BLaER1 treated with 17β-estradiol and CSF1 and Interleukin-3, amounts not matched to agents 10 nM and 100 nM (cell line): Measurements from ENCODE around the gene CRYAB.

Source experiments
- H3K27ac ChIP-seq, 11 experiments: shearing (Covaris generic); formaldehyde crosslinking; 2 replicates each; pipeline ENCODE4 v1.8.1; 2022
- H3K27me3 ChIP-seq, 11 experiments: shearing (Covaris generic); formaldehyde crosslinking; 2 replicates each; pipeline ENCODE4 v1.8.1; 2022
- H3K36me3 ChIP-seq, 11 experiments: shearing (Covaris generic); formaldehyde crosslinking; 2 replicates each; pipeline ENCODE4 v1.8.1; 2022
- H3K4me1 ChIP-seq, 10 experiments: shearing (Covaris generic); formaldehyde crosslinking; 2 replicates each; pipeline ENCODE4 v1.8.1; 2022
- H3K4me2 ChIP-seq, 11 experiments: shearing (Covaris generic); formaldehyde crosslinking; 2 replicates each; pipeline ENCODE4 v1.8.1; 2022
- H3K4me3 ChIP-seq, 10 experiments: shearing (Covaris generic); formaldehyde crosslinking; 2 replicates each; pipeline ENCODE4 v1.8.1; 2022
- H3K9ac ChIP-seq, 11 experiments: shearing (Covaris generic); formaldehyde crosslinking; 2 replicates each; pipeline ENCODE4 v1.8.1; 2022
- H3K9me3 ChIP-seq, 11 experiments: shearing (Covaris generic); formaldehyde crosslinking; replicated peaks in 1 of 11; 2 replicates each; pipeline ENCODE4 v1.8.1; 2022
- H4K20me1 ChIP-seq, 11 experiments: shearing (Covaris generic); formaldehyde crosslinking; 2 replicates each; pipeline ENCODE4 v1.8.1; 2022
- Cebpa-rat ChIP-seq, 11 experiments: shearing (Covaris generic); IDR thresholded peaks; 2 replicates each; pipeline ENCODE4 v1.8.1; 2022

The CRYAB gene

DNA sequence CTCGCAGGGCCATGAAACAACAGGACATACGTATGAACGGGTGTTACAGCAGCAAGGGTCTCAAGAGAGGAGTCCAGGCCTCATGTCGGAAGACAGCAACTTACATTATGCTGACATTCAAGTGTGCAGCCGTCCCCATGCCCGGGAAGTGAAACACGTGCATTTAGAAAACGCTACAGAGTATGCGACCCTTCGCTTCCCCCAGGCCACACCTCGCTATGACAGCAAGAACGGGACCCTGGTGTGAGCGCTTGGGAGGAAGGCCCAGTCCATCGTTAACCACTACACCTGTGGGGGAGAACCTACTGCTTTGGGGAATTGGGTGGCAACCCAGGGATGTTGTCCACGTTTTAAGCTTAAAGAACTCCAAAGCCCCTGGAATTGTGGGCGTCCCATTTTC is 14.4 kb upstream of the CRYAB start:
- H3K9ac ChIP-seq: peak overlapping the region in 5 of 11 experiments; percentile 70 to 81 (median 75); a peak in 7 of 22 replicates
- H3K4me3 ChIP-seq: peak overlapping the region in 6 of 10 experiments; percentile 50 to 70 (median 58); a peak in 8 of 20 replicates
- TF ChIP-seq Cebpa-rat (IDR thresholded peaks at IDR 0.05): no peak
- H3K9me3 ChIP-seq: no peaks in the 10 kb centered on the region
- no peaks in the 10 kb centered on the region for H3K36me3 ChIP-seq
- H3K27me3 ChIP-seq: no peaks in the 10 kb centered on the region
- H3K27ac ChIP-seq: peak overlapping the region in 9 of 11 experiments; percentile 74 to 86 (median 77); a peak in 17 of 22 replicates
- H4K20me1 ChIP-seq: no peaks in the 10 kb centered on the region
- peak overlapping the region; percentile 66 to 87 (median 81) for H3K4me2 ChIP-seq
- H3K4me1 ChIP-seq: peaks cover 19 to 43% (median 30%) of the 10 kb centered on the region in 10 experiments

DNA sequence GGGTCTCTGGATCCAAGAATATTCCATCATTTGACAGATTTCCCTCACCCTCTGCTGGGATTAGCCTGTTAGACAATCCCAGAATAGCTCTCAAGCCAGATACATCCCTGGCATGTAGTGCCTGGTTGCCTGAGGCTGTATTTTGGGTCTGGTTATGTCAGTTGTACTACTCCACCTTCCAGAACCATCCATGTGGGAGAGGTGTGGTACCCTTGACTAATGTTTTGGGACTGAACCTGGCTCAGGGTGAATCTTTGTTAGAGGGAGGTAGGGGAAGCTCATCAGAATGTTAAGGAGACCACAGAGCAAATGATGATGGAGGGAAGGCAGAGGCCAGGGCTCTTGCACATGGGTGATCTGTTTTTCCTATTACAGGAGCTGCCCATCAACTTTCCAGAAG is 12.4 kb upstream of the CRYAB start:
- H3K9ac ChIP-seq: no peak overlapping the region

DNA sequence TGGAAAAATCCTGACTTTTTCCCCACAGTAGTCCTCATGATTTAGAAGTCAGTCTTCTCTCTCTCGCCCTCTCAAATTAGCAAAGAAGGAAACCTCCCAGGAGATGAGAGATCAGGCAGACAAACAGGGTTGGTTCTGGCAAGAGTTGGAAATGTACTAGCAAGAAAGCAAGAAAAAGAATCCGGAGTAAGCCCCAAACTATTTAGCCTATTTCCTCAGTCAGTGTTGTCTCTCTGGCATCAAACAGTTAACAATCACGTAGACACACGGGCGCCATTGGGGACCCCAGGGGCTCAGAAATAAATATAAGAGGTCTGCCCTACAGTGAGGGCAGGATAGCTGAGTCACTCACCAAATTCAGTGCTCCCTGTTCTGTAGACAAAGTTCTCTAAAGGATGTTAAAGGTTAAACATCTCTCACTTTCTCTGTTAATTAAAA is 11.8 kb upstream of the CRYAB start:
- Histone ChIP-seq H3K9me3 (no peaks in the 10 kb centered on the region), H3K9ac (no peak overlapping the region), H3K36me3 (no peaks in the 10 kb centered on the region), H3K4me2 (peak overlapping the region in 7 of 11 experiments; percentile 2 to 68 (median 47); a peak in 10 of 22 replicates), H3K4me3 (no peak overlapping the region), H3K27me3 (no peaks in the 10 kb centered on the region), H3K27ac (peak overlapping the region in 3 of 11 experiments; percentile 24 to 46 (median 31); a peak in 5 of 22 replicates), H3K4me1 (peaks cover 29 to 50% (median 33%) of the 10 kb centered on the region in 10 experiments), H4K20me1 (no peaks in the 10 kb centered on the region)
- no peak for TF ChIP-seq Cebpa-rat (IDR thresholded peaks at IDR 0.05)

More for the DNA sequence above, 12.4 kb upstream of the CRYAB start:
- Histone ChIP-seq H3K4me3 (no peak overlapping the region), H4K20me1 (no peaks in the 10 kb centered on the region), H3K4me2 (peak overlapping the region in 3 of 11 experiments; percentile 47 to 68 (median 55); a peak in 5 of 22 replicates), H3K27ac (peak overlapping the region in 1 of 11 experiments; percentile 31; a peak in 1 of 22 replicates), H3K36me3 (no peaks in the 10 kb centered on the region), H3K4me1 (peaks cover 23 to 45% (median 31%) of the 10 kb centered on the region in 10 experiments), H3K9me3 (no peaks in the 10 kb centered on the region), H3K27me3 (no peaks in the 10 kb centered on the region)
- TF ChIP-seq Cebpa-rat (IDR thresholded peaks at IDR 0.05): no peak

DNA sequence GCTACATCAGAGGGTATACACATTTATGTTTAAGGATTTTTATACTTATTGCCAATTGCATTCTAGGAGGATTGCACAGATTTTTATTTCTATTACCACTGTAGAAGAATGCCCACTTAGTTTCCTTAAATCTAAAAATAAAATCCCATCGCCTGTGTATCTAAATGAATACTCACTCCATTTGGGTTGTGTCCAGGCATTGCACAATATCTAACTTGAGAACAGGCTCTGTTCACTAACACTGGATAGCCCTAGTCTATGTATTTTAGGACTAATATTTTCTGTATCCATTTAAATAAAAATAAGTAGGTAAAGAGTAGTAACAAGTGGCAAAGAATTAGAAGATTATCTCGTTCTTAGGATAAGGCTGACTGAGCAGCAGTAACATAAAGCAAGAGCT is 11.2 kb upstream of the CRYAB start:
- H3K9ac ChIP-seq: no peak overlapping the region
- no peaks in the 10 kb centered on the region for H3K27me3 ChIP-seq
- H3K4me2 ChIP-seq: peak overlapping the region in 6 of 11 experiments; percentile 4 to 68 (median 48); a peak in 10 of 22 replicates
- TF ChIP-seq Cebpa-rat (IDR thresholded peaks at IDR 0.05): peak in 3 of 11 experiments; percentile 19 to 76 (median 32); a peak in 3 of 22 replicates
- H3K36me3 ChIP-seq: no peaks in the 10 kb centered on the region
- H3K9me3 ChIP-seq: no peaks in the 10 kb centered on the region
- H3K4me3 ChIP-seq: no peak overlapping the region
- H3K4me1 ChIP-seq: peaks cover 27 to 50% (median 33%) of the 10 kb centered on the region in 10 experiments
- peak overlapping the region in 3 of 11 experiments; percentile 24 to 46 (median 31); a peak in 4 of 22 replicates for H3K27ac ChIP-seq
- H4K20me1 ChIP-seq: no peaks in the 10 kb centered on the region

DNA sequence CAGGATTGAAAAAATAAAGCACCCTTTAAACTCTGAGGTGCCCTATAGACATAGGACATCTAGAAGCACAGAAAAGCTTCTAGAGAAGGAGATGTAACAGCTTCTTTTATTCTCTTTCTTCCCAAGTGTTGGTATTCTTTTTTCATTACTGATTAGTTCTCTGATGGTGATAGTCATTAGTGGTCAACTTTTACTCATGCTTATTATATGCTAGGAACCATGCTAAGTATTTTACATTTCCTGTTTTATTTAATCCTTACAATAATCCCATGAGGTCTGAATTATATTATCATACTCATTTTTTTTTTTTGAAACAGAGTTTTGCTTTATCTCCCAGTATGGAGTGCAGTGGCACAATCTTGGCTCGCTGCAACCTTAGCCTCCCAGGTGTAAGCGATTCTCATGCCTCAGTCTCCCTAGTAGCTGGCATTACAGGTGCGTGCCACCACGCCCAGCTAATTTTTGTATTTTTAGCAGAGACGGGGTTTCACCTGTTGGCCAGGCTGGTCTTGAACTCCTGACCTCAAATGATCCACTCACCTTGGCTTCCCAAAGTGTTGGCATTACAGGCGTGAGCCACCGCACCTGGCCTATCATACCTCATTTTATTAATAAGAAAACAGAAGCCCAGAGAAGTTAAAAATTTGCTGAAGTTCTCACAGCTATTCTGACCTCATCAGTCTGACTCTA is 10.1 kb upstream of the CRYAB start:
- H3K36me3 ChIP-seq: no peaks in the 10 kb centered on the region
- H3K4me2 ChIP-seq: peak overlapping the region in 3 of 11 experiments; percentile 39 to 68 (median 48); a peak in 4 of 22 replicates
- H4K20me1 ChIP-seq: no peaks in the 10 kb centered on the region
- no peak for TF ChIP-seq Cebpa-rat (IDR thresholded peaks at IDR 0.05)
- H3K4me3 ChIP-seq: no peak overlapping the region
- H3K27me3 ChIP-seq: no peaks in the 10 kb centered on the region
- no peak overlapping the region for H3K27ac ChIP-seq
- no peak overlapping the region for H3K9ac ChIP-seq
- H3K9me3 ChIP-seq: no peaks in the 10 kb centered on the region
- H3K4me1 ChIP-seq: peaks cover 20 to 43% (median 27%) of the 10 kb centered on the region in 10 experiments

DNA sequence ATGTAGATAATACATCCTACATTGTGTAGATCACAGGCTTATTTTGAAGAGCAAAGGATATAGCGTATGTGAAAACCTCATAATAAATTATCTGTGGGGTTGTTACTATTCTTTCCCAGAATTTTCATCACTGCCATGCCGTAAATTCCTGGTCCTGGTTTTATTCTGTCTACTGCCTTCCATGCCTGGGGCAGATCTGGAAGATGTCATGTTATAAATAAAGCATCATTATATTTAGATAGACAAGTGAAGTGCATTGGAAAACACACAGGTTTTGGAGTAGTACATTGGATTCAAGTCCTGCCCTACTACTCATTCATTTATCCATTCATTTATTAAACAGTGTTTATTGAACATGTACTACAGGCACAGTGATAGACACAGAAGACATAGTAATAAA is 9.3 kb upstream of the CRYAB start:
- Histone ChIP-seq H3K9me3 (no peaks in the 10 kb centered on the region), H3K27me3 (no peaks in the 10 kb centered on the region), H3K4me1 (peaks cover 13 to 35% (median 20%) of the 10 kb centered on the region in 10 experiments; a peak in 19 of 20 replicates), H3K4me3 (no peak overlapping the region), H4K20me1 (no peaks in the 10 kb centered on the region), H3K36me3 (no peaks in the 10 kb centered on the region), H3K27ac (no peak overlapping the region), H3K4me2 (no peak overlapping the region), H3K9ac (no peak overlapping the region)
- TF ChIP-seq Cebpa-rat (IDR thresholded peaks at IDR 0.05): no peak

DNA sequence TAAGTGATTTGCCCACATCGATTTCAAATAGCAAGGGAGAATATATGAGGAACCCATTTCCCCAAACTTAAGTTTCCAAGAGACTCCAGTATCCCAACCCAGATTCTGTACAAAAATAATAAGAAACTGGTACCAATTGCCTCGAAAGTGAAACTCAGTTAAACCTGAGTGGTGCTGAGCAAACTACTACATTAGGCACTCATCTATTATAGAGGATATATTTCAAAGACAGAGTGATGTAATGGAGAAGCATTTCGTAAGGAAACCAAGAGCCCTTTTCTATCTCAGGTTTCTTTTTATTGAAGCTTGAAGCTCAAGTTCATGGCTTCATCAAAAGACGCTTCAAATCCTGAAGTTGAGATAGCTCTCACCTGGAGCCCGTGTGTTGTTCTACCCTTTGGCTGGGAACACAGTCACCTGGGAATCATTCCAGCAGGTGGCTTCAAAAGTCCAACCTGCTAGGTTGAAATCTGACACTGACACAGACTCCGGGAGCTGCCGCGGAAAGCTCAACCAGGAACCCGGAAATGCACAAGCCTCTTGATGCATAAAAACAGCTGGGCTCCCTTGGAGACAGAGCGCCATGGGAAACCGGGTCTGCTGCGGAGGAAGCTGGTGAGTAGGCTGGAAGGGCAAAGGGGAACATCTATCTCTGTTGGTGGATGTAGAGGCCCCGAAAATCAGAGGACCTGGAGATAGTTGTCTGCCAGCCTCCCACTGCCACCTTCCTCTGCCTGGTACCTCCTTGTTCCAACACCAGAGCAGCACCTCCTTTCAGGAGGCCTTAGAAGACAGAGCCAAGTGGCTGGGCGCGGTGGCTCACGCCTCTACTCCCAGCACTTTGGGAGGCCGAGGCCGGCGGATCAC is 7.1 kb upstream of the CRYAB start, which contains the start of gene C11orf52:
Gene C11orf52, plus strand, starts transcription at position 524 of the 867 bp plus-strand sequence. Its CDS starts 60 bp downstream, at position 584.
- Histone ChIP-seq H3K36me3 (no peaks in the 10 kb centered on the region), H3K4me3 (no peak within 1 kb of the TSS; a peak in 4 of 20 replicates), H3K9me3 (no peaks in the 10 kb centered on the region), H3K27ac (peak within 1 kb of the TSS in 9 of 11 experiments; percentile 1 to 59 (median 28); a peak in 11 of 22 replicates), H3K4me1 (peaks cover 10 to 27% (median 17%) of the 10 kb centered on the region in 10 experiments; a peak in 16 of 20 replicates), H4K20me1 (no peaks in the 10 kb centered on the region), H3K4me2 (peak within 1 kb of the TSS; percentile 18 to 68 (median 52)), H3K27me3 (no peaks in the 10 kb centered on the region), H3K9ac (peak within 1 kb of the TSS in 2 of 11 experiments; percentile 13 to 17; a peak in 2 of 22 replicates)
- TF ChIP-seq Cebpa-rat (IDR thresholded peaks at IDR 0.05): no peak

DNA sequence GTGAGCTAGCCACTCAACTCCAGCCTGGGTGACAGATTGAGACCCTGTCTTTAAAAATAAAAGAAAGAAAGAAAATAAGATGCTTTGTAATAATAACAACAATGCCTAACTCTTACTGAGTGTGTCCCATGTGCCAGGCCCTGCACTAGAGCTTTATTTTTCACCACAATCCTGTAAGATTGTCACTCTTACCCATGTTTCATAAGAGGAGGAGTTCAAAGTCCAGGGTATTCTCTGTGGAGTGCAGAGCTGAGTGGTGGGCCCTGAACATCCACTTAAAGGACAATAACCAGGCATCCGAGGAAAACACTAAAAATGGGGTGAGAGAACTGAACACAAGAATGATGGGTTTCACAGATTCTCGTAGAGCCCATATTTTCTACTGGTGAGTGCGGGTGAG is 6.2 kb upstream of the CRYAB start:
- H3K9ac ChIP-seq: no peak overlapping the region
- H3K27ac ChIP-seq: no peak overlapping the region
- H3K4me2 ChIP-seq: no peak overlapping the region
- H3K27me3 ChIP-seq: no peaks in the 10 kb centered on the region
- no peak for TF ChIP-seq Cebpa-rat (IDR thresholded peaks at IDR 0.05)
- no peaks in the 10 kb centered on the region for H3K36me3 ChIP-seq
- H3K9me3 ChIP-seq: no peaks in the 10 kb centered on the region
- peaks cover 2 to 19% (median 11%) of the 10 kb centered on the region in 10 experiments; a peak in 14 of 20 replicates for H3K4me1 ChIP-seq
- H3K4me3 ChIP-seq: no peak overlapping the region
- H4K20me1 ChIP-seq: no peaks in the 10 kb centered on the region
